HK-2 (cell line): Measurements from ENCODE around the gene TSPYL4.

Source experiments
- DNase-seq: peaks from one replicate; pipeline ENCODE4 v3.0.0-alpha.2; 2018; ENCODE audit not compliant: unreplicated experiment

Gene TSPYL4

DNA sequence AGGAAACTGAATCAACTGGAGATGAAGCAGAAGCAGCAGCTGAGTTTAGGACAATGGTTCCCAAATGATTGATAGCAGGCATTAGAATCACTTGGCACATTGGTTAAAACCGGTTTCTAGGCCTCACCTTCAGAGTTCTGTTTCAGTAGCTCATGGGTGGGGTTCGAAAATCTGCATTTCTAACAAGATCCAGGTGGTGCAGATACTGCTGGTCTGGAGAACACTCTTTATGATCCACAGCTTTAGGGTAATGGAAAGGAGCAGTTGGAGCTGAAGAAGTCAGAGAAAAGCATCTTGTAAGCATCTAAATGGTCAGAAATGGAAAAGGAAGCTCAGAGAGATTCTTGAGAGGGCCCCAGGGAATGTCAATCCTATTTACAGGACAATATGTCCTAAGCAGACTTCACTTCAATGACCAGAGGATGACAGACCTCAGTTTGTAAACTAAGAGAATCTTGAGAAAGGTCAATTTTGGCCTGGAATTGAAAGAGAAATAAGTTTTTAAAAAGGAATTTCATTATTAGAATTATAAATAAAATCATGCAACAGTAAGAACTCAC lies 17.4 kb upstream of the TSPYL4 start:
- DNase-seq, result no peak

DNA sequence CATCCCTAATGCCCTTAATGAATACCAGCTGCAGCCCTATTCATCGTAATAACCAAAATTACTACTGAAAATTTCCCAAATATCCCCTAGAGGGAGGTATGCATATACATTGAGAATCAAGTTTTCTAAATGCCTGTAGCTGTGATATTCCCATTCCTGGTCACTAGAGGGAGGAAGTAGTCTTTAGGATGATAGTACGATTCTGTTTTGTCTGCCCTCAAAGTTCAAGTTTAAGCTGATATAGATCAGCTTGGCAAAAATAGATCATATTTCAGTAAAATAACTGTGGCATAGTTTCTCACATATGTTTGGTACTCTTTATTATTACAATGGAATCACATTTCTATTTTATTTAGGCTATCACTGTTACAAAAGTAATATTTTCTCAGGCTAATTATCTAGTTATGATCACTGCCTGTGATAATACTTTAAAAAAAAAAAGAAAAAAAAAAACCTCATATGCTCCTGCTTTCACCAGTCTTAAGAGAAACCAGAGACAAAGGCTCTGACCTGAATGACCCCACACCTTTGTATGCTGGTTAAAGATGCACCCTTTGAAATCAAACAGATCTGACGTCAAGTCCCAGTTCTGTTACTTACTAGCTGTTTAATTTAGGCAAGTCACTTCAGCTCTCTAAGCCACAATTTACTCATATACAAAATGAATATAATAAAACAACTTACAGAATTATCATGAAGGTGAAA lies 14.9 kb upstream of the TSPYL4 start:
- DNase-seq, result no peak

DNA sequence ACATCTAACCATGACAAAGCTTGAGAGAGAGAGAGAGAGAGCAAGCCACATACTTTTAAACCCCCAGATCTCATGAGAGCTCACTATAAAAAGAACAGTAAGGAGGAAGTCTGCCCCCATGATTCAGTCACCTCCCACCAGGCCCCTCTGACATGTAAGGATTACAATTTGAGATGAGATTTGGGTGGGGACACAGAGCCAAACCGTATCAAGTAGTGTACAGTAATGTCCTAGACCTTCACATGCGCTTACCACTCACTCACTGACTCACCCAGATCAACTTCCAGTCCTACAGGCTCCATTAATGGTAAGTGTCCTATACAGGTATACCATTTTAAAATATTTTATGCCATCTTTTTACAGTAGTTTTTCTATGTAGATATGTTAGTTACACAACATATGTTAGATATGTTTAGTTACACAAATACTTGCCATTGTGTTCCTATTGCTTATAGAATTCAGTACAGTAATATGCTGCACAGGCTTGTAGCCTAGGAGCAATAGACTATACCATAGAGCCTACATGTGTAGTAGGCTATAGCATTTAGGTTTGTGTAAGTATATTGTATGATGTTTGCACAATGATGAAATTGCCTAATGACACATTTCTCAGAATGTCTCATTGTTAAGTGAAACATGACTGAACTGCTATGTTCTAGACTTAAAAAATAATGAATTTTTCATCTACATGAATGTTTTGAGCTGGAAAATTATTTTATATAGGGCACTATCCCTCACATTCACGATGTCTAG lies 14.1 kb upstream of the TSPYL4 start:
- DNase-seq, result no peak

DNA sequence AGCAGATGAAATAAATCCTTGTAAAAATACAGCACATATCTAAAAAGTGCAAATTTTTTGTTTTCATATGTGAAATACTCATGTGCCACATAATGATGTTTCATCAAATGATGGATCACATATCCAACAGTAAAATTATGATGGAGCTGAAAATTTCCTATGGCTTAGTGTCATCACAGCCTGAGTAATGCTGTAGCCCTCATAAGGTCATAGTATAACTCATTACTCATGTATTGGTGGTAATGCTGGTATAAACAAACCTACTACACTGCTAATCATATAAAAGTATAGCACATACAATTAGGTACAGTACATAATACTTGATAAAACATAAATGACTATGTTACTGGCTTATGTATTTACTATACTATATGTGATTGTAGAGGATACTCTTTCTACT lies 12.9 kb upstream of the TSPYL4 start:
- DNase-seq, result no peak

DNA sequence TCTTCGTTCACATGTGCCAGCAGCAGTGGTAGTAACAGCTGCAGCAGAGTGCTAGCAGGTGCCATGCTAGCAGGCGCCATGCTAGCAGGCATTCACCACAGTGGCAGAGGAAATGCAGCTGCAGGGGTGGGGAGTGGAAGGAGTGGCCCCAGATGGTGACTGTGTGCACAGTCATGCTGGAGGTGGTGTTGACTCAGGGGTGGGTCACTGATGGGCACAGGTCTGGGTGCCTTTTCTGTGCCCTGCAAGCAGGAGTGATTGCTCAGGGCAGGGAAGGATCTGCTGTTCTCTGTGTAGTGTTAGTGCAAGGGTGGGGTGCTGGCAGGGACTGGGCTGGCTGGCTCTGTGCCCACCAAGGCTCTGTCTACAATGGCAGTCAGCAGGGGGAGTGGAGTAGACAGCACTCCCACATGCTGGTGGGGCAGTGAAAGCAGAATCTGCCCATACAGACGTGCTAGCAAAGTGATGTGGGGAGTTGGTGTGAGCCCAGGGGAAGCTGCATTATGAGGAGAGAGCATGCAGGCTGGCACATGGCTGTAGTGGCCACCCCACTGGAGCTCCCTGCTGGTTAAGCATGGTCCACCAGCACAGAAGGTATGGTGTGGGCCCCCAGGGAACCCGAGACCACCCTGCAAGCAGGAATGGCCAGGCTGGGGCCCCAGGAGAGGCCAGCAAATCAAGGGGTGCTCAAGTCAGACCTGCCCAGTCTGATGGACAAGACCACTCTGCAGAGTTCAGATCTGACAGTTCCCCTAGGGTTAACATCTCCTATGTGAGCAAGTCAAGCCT lies 11.4 kb upstream of the TSPYL4 start:
- peak; percentile 23 for DNase-seq

DNA sequence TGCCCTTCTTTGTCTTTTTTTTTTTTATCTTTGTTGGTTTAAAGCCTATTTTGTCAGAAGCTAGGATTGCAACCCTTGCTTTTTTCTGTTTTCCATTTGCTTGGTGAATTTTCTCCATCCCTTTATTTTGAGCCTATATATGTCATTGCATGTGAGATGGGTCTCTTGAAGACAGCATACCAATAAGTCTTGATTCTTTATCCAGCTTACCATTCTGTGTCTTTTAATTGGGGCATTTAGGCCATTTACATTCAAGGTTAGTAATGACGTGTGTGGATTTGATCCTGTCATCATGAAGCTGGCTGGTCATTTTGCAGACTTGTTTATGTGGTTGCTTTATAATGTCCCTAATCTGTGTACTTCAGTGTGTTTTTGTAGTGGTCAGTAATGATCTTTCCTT lies 9.5 kb upstream of the TSPYL4 start:
- no peak for DNase-seq

DNA sequence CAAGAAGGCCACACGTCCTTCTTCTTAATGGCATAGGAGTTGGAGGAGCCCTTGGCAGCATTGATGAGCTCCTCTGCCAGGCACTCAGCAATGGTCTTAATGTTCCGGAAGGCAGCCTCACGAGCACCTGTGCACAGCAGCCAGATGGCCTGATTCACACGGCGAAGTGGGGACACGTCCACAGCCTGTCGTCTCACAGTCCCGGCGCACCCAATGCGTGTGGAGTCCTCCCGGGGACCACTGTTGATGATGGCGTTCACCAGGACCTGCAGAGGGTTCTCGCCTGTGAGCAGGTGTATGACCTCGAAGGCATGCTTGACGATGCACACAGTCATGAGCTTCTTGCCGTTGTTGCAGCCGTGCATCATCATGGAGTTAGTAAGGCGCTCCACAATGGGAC lies 4.6 kb upstream of the TSPYL4 start:
- DNase-seq, result no peak

DNA sequence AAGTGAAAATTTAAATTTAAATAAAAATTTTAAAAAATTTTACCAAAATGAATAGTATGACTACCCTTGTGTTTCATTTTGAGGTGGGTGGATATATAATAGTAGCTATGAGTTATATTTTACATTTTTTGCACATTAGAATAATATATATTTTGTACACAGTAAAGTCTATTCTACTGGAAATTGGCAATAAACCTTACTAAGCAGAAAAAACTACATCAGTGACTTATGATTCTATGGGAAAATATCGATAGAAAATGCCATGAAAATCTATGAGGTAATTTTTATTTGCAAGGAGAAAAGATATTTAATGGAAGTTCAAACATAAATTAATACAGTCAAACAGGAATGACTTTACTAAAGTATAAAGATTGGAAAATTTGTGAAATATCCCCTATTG lies 2.8 kb upstream of the TSPYL4 start:
- no peak for DNase-seq

DNA sequence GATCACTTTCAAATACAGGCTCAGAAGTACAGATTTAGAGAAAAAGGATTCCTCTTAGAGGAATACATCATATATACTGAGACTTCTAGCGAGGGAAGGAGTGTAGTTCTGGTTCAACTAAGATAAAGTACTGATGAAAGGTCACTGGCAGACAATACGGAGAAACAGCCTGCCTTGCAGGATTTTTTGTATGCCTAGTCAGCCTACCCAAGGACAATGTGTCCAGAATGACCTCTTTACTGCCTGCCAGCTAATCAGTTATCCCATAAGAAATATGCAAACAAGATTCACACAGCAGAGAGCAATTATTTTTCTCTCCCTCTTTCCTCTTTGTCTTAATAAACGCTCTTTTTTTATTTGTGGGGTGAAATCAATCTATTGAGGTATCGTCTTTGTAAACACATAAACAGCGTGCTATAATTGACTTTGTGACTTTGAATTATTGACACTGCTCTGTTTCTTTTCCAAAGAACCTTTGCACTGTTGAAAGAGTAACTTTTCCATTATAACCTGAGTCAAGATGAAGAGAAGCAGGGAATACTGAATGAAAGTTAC lies 1.4 kb upstream of the TSPYL4 start:
- no peak for DNase-seq

DNA sequence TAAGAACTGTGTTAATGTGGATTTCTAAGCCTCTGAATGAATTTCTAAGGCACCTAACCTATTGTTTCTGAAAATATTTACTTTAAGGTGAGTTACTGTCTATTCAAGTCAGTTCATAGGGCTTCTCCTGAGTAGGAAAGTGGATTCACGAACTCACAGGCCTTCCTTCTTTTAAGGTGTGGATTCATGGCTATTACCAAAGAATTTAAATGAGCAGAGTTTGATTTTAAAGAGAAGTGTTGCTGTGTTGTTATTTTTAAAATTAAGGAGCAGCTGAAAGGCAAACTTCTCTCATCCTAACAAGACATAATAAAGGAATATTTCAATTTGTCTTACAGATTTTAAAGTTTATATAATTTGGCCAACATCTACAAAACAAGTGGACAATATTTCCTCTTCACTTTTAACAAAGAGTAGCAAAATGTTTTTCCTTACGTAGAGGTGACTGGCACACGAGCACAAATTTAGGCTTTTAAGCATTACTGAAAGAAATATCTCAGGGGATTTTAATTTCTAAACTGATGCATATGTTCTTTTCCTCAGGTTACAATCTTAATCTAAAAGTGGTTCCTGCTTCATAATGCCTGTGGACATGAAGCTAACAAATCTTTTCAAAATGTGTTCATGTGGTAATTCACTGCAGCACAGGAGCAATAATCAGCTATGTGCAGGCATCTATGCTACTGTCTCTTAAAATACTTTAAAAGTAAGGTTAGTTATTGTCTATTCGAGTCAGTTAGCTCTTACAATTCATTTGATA lies 602 bp upstream of the TSPYL4 start:
- DNase-seq, result no peak

DNA sequence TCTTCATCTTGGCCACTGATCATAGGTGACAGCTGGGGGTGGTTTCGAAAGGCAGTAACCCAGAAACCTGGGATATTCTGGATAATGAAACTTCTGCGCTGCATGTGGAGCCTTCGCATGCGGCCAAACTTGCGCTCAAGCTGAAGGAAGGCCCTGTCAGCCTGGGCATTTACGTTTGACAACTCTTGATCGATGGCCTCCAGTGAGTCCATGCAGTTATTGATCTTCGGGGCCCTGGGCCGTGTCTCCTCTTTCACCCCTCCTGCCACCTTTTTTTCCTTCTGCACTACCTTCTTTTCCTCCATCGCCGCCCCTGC lies 729 bp downstream of the TSPYL4 start:
- no peak for DNase-seq

DNA sequence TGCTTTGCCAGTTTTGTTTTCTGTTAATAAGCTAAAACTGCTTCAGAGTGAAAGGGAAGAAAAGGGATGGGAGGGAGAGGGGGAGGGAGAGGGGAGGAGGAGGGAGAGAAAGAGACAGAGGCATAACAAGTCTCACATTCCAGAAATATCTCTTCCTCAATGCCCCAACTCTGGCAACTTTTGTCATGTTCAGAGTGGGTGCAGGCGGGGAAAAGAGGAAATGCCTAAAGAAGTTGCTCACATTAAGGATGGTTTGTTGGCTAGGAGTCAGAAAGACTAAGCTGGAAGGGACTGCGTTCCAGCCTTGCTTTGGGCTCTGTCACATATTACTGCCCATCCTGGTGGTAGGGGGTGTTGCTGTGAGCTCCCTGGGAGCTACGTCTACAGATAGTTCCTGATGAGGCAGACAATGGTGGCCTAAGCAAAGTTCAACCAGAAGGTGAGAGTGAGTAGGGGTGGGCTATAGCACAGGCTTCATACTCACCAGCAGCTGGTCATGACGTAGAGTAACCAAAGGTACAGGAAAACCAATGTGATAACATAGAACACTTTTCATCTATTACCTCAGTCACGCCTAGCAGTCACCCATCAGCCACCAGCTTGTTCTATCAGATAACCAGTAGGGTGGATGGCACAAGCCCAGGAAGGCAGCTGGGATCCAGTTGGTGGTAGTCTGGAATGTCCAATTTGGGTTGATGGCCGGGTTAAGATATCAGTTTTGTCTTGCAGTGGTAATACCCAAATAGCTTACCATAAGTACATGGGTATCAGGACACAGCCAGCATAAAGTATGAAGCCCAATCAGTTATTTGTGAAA lies 2.1 kb downstream of the TSPYL4 start:
- DNase-seq, result no peak

DNA sequence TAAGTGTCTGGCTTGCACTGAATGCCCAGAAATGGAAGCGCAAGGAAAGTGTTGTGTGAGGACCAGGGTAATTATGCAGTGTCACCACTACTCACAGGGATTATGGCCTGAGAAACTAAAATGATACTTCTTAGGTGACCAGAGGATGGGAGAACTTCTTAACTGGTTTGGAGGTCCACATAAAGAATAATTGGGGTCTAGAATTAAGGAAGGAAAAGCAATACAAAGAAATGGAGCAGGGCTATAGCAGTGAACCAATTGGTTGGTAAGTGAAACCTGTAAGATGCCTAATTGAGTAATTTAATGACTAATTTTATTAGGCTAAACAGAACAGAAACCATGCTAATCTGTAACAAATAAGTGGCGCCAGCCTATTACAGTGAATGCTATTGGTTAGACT lies 5.3 kb downstream of the TSPYL4 start:
- DNase-seq, result no peak

DNA sequence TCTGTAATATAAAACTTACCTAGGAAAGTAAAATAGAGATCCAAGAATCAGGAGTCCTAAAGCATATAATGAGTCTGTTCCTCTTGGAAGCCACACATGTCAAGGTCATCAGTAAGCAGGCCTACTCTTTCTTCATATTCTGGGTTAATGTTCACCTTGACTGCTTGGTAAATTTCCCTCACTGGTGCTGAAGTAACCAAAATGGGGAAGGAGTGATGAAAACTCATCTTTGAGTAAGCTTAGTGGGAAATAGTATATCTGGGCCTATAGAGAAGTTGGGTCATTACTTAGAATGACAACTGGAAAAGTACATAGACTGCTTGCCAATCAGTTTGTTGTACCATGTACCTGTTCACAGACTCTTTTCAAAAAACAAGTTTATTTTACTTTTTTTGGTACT lies 6.6 kb downstream of the TSPYL4 start:
- DNase-seq, result no peak

DNA sequence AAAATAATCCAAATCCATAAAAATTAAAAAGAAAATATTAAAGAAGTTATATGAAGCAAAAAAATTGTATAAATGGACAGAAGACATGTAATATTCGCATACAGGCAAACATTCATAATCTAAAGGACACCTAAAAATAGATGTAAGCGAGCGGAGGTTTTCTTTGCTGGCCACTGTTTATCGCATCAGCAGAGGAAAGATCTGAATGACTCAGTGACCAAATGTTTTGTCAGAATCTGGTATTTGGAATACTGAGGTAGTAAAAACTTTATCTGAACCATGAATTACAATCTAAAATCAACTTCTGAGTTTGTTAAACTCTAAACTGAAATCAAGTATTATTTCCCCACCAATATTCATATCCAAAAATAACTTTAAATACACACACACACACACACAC lies 7.8 kb downstream of the TSPYL4 start:
- no peak for DNase-seq

DNA sequence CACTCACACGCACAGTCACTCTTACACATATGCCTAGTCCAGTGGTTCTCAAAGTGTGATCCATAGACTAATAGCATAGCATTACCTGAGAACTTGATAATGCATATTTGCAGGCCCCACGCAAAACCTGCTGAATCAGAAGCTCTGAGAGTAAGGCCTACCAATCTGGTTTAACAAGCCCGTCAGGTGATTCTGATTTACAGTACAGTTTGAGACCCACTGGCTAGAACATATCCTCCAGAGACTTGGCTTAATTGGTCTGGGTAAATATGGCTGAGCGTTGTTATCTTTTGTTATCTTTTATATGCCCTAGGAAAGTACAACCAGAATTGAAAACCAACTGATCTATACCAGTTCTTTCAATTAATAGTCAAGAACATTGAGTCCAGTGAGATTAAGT lies 9.6 kb downstream of the TSPYL4 start:
- DNase-seq, result no peak

DNA sequence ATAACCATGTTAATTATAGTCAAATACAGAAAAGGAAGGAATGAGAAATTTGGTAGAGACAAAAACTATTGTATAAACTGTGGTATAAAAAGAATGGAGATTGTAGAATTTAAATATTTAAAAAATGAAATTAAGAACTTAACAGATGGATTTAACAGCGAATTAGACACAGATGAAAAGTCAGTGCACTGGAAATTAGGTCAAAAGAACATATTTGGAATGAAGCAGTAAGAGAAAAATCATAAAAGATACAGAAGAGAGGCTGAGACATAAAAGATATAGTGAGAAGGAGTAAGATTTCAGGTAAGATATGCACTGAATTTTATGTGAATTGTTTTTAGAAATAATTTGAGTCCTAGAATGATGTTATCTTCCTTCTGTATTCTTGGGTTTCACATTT lies 14.0 kb downstream of the TSPYL4 start:
- no peak for DNase-seq

DNA sequence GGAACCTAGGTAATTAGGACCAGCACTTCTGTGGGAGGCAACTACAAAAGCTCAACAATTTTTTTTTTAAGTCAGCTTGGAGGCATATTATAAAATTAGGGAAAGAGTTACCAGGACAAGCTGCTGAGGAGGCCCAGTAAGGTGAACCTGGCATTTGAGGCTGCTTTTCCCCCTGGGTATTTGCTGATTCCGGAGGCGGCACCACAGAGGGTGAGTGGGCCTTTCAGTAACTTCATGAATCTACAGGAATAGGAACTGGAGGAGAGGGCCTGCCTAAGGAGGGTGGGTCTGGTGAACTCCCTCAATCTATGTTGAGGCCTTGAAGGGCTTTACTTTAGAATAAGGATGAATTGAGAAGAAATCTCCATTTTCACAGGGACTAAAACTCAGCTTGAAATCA lies 14.6 kb downstream of the TSPYL4 start:
- no peak for DNase-seq

DNA sequence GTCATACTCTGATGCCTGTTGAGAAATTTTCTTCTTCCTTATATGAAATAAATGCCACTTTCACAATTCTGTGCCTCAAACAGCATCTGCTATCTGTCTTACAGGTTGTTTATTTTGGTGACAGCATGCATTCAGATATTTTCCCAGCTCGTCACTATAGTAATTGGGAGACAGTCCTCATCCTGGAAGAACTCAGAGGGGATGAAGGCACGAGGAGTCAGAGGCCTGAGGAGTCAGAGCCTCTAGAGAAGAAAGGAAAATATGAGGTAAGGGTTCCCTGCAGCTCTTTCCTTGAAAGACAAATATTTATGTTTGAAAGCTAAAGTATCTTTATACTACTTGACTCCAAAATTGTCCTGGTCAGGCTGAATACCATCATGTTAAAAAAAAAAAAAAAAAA lies 15.8 kb downstream of the TSPYL4 start:
- DNase-seq, result no peak

DNA sequence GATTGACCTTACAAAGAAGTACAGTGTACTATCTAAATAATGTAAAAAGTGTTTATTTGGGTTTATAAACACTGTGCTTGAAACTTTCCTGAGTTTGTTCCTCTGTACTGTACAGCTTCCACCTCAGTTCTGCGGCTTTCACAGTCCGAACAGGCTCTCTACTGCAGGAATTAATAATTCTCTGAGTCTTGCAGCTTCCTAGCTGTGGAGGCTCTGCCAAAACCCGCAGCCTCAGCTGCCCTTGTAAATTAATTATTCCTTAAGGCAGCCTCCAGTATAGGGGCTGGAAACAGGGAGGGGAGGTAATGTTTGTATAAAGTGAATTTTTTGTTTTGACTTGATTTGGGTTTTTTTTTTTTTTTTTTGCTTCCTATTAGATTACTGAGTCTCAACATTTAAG lies 19.2 kb downstream of the TSPYL4 start:
- DNase-seq, result no peak
